ENCODE data around the gene SRP14. TPM values are rescaled to one million over a fixed set of nuclear protein-coding genes. Genes with fewer than 3 reads are reported as not detected.

SRP14 gene
- total RNA-seq, 1 experiment from 2014 or later = 200 TPM

- no peak overlapping the region for H3T11ph ChIP-seq (ENCODE audit: low read length)
- no peak overlapping the region for H2BK20ac ChIP-seq (ENCODE audit: low read depth, low read length, poor library complexity, severe bottlenecking)
- no peak overlapping the region for H2BK5ac ChIP-seq (ENCODE audit: insufficient read length, low read length)
- no peak for TF ChIP-seq CTCF (conservative IDR thresholded peaks at IDR 0.05)
- WGBS (ENCODE audit: extremely low coverage, insufficient read length, low lambda C conversion rate) = no CpG with 5 or more reads among the region's 3 CpGs
- H3K14ac ChIP-seq (ENCODE audit: insufficient read depth, low read length) = no peak overlapping the region
- H3K9me3 Mint-ChIP-seq = no peaks in the 10 kb centered on the region; a peak in 1 of 5 replicates
- no peak overlapping the region for H2BK12ac ChIP-seq (ENCODE audit: insufficient read length, low read depth, low read length)
- H4K8ac ChIP-seq (replicated peaks; ENCODE audit: insufficient read length, low read depth, low read length) = no peak overlapping the region
- peaks cover 9% of the 10 kb centered on the region; the same call in 1 of the 2 replicates for H3K4me1 ChIP-seq (ENCODE audit: insufficient read depth, low read length)
- DNase-seq = no peak
- H3K36me3 Mint-ChIP-seq (ENCODE audit: insufficient read depth in 1 of 3, low read depth in 3 of 3) = no peaks in the 10 kb centered on the region
- no peak overlapping the region for H2BK15ac ChIP-seq (ENCODE audit: low read depth, low read length)
- H3K23ac ChIP-seq (ENCODE audit: insufficient read length, low read depth, low read length) = no peak overlapping the region
- peak overlapping the region in 1 of 3 experiments; percentile 8; a peak in 1 of 7 replicates for H3K27ac Mint-ChIP-seq
- no peaks in the 10 kb centered on the region; the same call in 1 of the 2 replicates for H3K27me3 Mint-ChIP-seq (ENCODE audit: low read depth)
- H4K5ac ChIP-seq (ENCODE audit: insufficient read length, low read depth, low read length) = no peak overlapping the region
- H3K4me1 Mint-ChIP-seq = peaks cover 32 to 37% of the 10 kb centered on the region in 2 experiments
- H4K91ac ChIP-seq (ENCODE audit: insufficient read length, low read depth, low read length) = no peak overlapping the region
- no peak overlapping the region for H3K4me2 ChIP-seq (ENCODE audit: insufficient read depth, insufficient read length, low read length)
- H4K20me1 ChIP-seq (ENCODE audit: control insufficient read depth, insufficient read depth, insufficient read length) = no peaks in the 10 kb centered on the region
- H2AK5ac ChIP-seq (ENCODE audit: insufficient read length, low read length) = no peak overlapping the region
- H3K9ac ChIP-seq (ENCODE audit: extremely low read depth, insufficient read length, low read length) = no peak overlapping the region
- no peak overlapping the region for H3K56ac ChIP-seq (ENCODE audit: insufficient read length, low read depth, low read length)
- H3K27ac ChIP-seq (ENCODE audit: insufficient read length, low read depth, low read length) = no peak overlapping the region
- no peaks in the 10 kb centered on the region for H3K23me2 ChIP-seq (ENCODE audit: insufficient read length, low read depth, low read length, poor library complexity, severe bottlenecking)
- H3K27me3 ChIP-seq (ENCODE audit: insufficient read depth, low read length) = no peaks in the 10 kb centered on the region
- no peaks in the 10 kb centered on the region for H3K79me1 ChIP-seq (ENCODE audit: insufficient read depth, low read depth, low read length, poor library complexity, severe bottlenecking)
- no peak overlapping the region for H3K4me3 Mint-ChIP-seq
- H3K4ac ChIP-seq (ENCODE audit: low read depth, low read length) = no peak overlapping the region
- no peaks in the 10 kb centered on the region for H3K79me2 ChIP-seq (ENCODE audit: insufficient read depth, low read length)
- no peak overlapping the region for H2AFZ ChIP-seq (ENCODE audit: low read length)
- H3K18ac ChIP-seq (ENCODE audit: insufficient read length, low read depth, low read length) = no peak overlapping the region
- H3K9me3 ChIP-seq (ENCODE audit: control insufficient read depth, low read depth, low read length) = no peaks in the 10 kb centered on the region
- H2BK120ac ChIP-seq (ENCODE audit: low read depth, low read length, poor library complexity, severe bottlenecking) = no peak overlapping the region
Measured at GRCh38 chr15:40065166-40065565, 26.2 kb upstream of the SRP14 start.
